HG03097 (cell line): ENCODE measurements around the gene SMARCA4.
"Not testable (repeated sequence)": the region's sequence is repeated elsewhere in the genome, so short reads cannot be mapped to it uniquely, and the experiment has no call there.

Experiments used
- ATAC-seq: cut with Tn5 transposase; IDR thresholded peaks from one replicate; pipeline ENCODE4 v1.9.1; 2021; ENCODE audit not compliant: unreplicated experiment, low FRiP score

SMARCA4 gene

DNA sequence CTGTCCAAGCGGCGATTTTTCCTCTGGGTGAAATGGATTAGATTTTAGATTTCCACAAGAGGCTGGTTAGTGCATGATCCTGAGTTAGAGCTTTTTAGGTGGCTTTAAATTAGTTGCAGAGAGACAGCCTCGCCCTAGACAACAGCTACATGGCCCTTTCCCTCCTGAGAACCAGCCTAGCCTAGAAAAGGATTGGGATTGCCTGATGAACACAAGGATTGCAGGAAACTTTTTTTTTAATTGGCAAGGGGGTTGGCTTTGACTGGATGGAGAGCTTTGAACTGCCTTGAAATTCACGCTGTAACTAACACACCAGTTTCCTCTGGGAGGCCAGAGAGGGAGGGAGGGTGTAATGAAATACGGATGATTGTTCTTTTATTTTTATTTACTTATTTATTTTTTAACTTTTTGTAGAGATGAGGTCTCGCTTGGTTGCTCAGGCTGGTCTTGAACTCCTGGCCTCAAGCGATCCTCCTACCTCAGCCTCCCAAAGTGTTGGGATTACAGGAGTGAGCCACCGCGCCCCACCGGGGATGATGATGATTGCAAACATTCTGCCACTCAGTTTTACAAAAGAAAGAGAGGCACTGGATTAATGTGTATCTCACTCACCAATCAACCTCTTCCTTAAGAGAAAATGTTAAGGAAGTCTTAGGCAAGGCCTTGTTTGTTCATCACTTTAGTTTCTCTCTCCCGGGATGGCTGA, 130.3 kb downstream of the SMARCA4 start:
- ATAC-seq = no peak

GRCh38 chr19:11091703-11092153, 130.9 kb downstream of the SMARCA4 start:
- ATAC-seq = no peak

- ATAC-seq = no peak
Measured at GRCh38 chr19:11092181-11092538, 131.3 kb downstream of the SMARCA4 start.

GRCh38 chr19:11093689-11094238, 132.9 kb downstream of the SMARCA4 start:
- ATAC-seq = no peak

DNA sequence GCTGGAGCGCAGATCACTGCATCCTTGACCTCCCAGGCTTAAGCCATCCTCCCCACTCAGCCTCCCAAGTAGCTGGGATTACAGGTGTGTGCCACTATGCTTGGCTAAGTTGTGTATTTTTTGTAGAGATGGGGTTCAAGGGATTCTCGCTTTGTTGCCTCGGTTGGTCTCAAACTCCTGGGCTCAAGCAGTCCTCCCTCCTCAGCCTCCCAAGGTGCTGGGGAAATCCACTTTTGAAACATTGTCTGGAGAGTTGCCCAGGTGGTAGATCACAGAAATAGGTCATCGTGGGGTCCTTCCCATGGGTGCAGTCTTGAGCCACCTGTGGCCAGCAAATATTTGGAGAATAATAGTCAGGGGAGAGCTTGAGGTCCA, 133.7 kb downstream of the SMARCA4 start:
- ATAC-seq = no peak

DNA sequence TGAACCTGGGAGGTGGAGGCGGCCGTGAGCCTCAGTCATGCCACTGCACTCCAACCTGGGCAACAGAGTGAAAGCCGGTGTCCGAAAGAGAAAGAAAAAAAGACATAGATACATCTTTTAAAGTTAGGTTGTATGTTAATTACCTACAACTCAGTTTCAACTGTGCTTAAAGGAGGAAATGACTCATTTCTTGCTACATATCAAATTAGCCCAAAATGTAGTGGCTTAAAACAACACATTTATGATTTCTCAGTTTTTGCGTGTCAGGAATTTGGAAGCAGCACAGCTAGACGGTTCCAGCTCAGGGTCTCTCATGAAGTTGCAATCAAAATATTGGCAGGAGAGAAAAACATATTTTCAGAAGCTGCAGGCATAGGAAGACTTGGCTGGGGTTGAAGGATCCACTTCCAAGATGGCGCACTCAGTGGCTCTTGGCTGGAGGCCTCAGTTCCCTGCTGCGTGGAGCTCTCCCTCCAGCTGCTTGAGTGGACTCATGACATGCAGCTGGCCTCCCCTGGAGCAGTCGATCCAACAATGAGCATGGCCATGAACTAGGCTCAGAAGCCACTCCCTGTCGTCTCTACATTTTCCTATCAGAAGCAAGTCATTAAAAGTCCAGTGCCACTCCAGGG, 135.5 kb downstream of the SMARCA4 start:
- ATAC-seq = no peak

DNA sequence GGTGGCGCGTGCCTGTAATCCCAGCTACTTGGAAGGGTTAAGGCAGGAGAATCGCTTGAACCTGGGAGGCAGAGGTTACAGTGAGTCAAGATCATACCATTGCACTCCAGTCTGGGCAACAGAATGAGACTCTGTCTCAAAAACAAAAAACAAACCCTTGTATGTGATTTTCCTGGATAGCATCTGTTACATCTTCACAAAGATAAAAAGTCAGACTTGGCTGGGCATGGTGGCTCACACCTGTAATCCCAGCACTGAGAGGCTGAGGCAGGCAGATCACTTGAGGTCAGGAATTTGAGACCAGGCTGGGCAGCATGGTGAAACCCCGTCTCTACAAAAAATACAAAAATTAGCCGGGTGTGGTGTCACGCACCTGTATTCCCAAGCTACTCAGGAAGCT, 136.5 kb downstream of the SMARCA4 start:
- ATAC-seq = not testable (repeated sequence)

- ATAC-seq = no peak
Measured at GRCh38 chr19:11098327-11098726, 137.5 kb downstream of the SMARCA4 start.

- no peak for ATAC-seq
Measured at GRCh38 chr19:11098861-11099260, 138.0 kb downstream of the SMARCA4 start.

- ATAC-seq = no peak
Measured at GRCh38 chr19:11100049-11100448, 139.2 kb downstream of the SMARCA4 start.

- ATAC-seq = no peak
Measured at GRCh38 chr19:11101057-11101456, 140.2 kb downstream of the SMARCA4 start.

GRCh38 chr19:11102944-11103343, 142.1 kb downstream of the SMARCA4 start:
- no peak for ATAC-seq

GRCh38 chr19:11103667-11104066, 142.8 kb downstream of the SMARCA4 start:
- ATAC-seq = not testable (repeated sequence)

GRCh38 chr19:11105014-11105636, 144.3 kb downstream of the SMARCA4 start:
- no peak for ATAC-seq

- ATAC-seq = no peak
Measured at GRCh38 chr19:11106477-11106876, 145.6 kb downstream of the SMARCA4 start.

- ATAC-seq = no peak
Measured at GRCh38 chr19:11108746-11109145, 147.9 kb downstream of the SMARCA4 start.

DNA sequence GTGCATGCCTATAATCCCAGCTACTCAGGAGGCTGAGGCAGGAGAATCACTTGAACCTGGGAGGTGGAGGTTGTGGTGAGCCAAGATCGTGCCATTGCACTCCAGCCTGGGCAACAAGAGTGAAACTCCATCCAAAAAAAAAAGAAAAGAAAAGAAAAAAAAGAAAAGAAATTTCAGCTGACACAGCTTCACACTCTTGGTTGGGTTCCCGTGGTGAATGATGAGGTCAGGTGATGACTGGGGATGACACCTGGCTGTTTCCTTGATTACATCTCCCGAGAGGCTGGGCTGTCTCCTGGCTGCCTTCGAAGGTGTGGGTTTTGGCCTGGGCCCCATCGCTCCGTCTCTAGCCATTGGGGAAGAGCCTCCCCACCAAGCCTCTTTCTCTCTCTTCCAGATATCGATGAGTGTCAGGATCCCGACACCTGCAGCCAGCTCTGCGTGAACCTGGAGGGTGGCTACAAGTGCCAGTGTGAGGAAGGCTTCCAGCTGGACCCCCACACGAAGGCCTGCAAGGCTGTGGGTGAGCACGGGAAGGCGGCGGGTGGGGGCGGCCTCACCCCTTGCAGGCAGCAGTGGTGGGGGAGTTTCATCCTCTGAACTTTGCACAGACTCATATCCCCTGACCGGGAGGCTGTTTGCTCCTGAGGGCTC, 150.4 kb downstream of the SMARCA4 start:
- no peak for ATAC-seq

DNA sequence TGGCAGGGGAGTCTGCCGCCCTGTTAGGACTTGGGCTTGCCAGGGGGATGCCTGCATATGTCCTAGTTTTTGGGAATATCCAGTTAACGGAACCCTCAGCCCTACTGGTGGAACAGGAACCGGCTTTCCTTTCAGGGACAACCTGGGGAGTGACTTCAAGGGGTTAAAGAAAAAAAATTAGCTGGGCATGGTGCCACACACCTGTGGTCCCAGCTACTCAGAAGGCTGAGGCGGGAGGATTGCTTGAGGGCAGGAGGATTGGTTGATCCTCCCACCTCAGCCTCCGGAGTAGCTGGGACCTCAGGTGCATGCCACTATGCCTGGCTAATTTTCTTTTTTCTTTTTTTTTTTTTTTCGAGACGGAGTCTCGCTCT, 150.9 kb downstream of the SMARCA4 start:
- ATAC-seq = no peak
